Astrocyte (in vitro differentiated cells and primary cell): ENCODE data around the gene ABHD16A. TPM values are rescaled to one million over a fixed set of nuclear protein-coding genes. Genes with fewer than 3 reads are reported as not detected.

ENCODE experiments used
- DNase-seq: peaks from one replicate; pipeline ENCODE4 v3.0.0-alpha.2; 2010; ENCODE audit warnings: low read depth
- FAIRE-seq: peaks from 2 replicates; lab custom pipeline; 2011; peaks lifted over from hg19 to GRCh38; lab: Jason Lieb, UNC
- H2AFZ ChIP-seq: 2 replicates; pipeline ENCODE4 v1.6.0; 2012; ENCODE audit warnings: low read depth, low read length, inconsistent platforms
- H3K27ac ChIP-seq: 2 replicates; pipeline ENCODE4 v1.5.1; 2011; ENCODE audit warnings: low read depth, low read length, inconsistent platforms
- H3K27me3 ChIP-seq: 2 replicates; pipeline ENCODE4 v1.6.0; 2011; ENCODE audit warnings: low read length, inconsistent platforms; ENCODE audit not compliant: insufficient read depth
- H3K36me3 ChIP-seq: 2 replicates; pipeline ENCODE4 v1.5.1; 2011; ENCODE audit warnings: low read length, inconsistent platforms; ENCODE audit not compliant: insufficient read depth
- H3K4me1 ChIP-seq: 2 replicates; pipeline ENCODE4 v1.5.1; 2011; ENCODE audit warnings: low read length, inconsistent platforms; ENCODE audit not compliant: insufficient read depth
- H3K4me2 ChIP-seq: 2 replicates; pipeline ENCODE4 v1.6.0; 2012; ENCODE audit warnings: low read length, inconsistent platforms
- H3K4me3 ChIP-seq: 2 replicates; pipeline ENCODE4 v1.5.1; 2011; ENCODE audit warnings: low read depth, mild to moderate bottlenecking, low read length, inconsistent platforms; ENCODE audit not compliant: insufficient read depth
- H3K79me2 ChIP-seq: 2 replicates; pipeline ENCODE4 v1.6.0; 2012; ENCODE audit warnings: mild to moderate bottlenecking, low read length, inconsistent platforms; ENCODE audit not compliant: insufficient read depth
- H3K9ac ChIP-seq: 2 replicates; pipeline ENCODE4 v1.6.0; 2012; ENCODE audit warnings: mild to moderate bottlenecking, low read length, inconsistent platforms
- H3K9me3 ChIP-seq: 2 replicates; pipeline ENCODE4 v1.5.1; 2012; ENCODE audit warnings: low read depth, mild to moderate bottlenecking, low read length, inconsistent platforms; ENCODE audit not compliant: insufficient read depth
- H4K20me1 ChIP-seq: 2 replicates; pipeline ENCODE4 v1.6.0; 2012; ENCODE audit warnings: low read length, inconsistent platforms; ENCODE audit not compliant: insufficient read depth
- H3K27ac Mint-ChIP-seq: one replicate; pipeline ENCODE4 v1.8.0; 2021; ENCODE audit warnings: mild to moderate bottlenecking, mixed read lengths; ENCODE audit not compliant: unreplicated experiment
- H3K27me3 Mint-ChIP-seq: one replicate; pipeline ENCODE4 v1.8.0; 2021; ENCODE audit warnings: low read depth, mixed read lengths; ENCODE audit not compliant: unreplicated experiment
- H3K36me3 Mint-ChIP-seq: one replicate; pipeline ENCODE4 v1.8.0; 2021; ENCODE audit warnings: low read depth, mixed read lengths; ENCODE audit not compliant: unreplicated experiment
- H3K4me1 Mint-ChIP-seq: one replicate; pipeline ENCODE4 v1.8.0; 2021; ENCODE audit warnings: low read depth, mixed read lengths; ENCODE audit not compliant: unreplicated experiment
- H3K4me3 Mint-ChIP-seq: one replicate; pipeline ENCODE4 v1.8.0; 2021; ENCODE audit warnings: mild to moderate bottlenecking, moderate library complexity, mixed read lengths; ENCODE audit not compliant: unreplicated experiment
- H3K9me3 Mint-ChIP-seq: one replicate; pipeline ENCODE4 v1.8.0; 2021; ENCODE audit warnings: mild to moderate bottlenecking, mixed read lengths; ENCODE audit not compliant: unreplicated experiment
- EZH2 ChIP-seq: IDR thresholded peaks from 2 replicates; pipeline ENCODE4 v1.6.1; 2012; ENCODE audit warnings: mild to moderate bottlenecking, low read length, inconsistent platforms; ENCODE audit not compliant: insufficient read depth
- total RNA-seq: library from RNA; stranded (reverse); gene quantifications from 2 replicates; pipeline ENCODE4 v1.2.1, GENCODE V29; 2021
- TF ChIP-seq, protein P1 (sequence below): IDR thresholded peaks from 2 replicates; pipeline ENCODE4 v1.5.1; 2011; ENCODE audit warnings: low read depth, mild to moderate bottlenecking, inconsistent platforms, low read length, moderate library complexity; ENCODE audit not compliant: insufficient read depth

ABHD16A gene
- total RNA-seq, 1 donor from 2014 or later, result 38.3 TPM

DNA sequence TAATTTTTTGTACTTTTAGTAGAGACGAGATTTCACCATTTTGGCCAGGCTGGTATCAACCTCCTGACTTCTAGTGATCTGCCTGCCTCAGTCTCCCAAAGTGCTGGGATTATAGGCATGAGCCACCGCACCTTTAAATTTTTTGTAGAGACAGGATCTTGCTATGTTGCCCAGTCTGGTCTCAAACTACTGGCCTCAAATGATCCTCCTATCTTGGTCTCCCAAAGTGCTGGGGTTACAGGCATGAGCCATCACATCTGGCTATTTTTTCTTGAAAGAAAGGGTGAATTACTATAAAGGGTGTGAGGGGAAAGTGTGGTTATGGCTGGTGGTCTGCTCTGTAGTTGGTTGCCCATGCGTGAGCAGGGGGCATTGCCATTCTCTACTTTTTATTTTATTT, 5.1 kb upstream of the ABHD16A start:
- no peak overlapping the region for H3K4me3 ChIP-seq
- FAIRE-seq, result no peak
- TF ChIP-seq EZH2, result no peak
- TF ChIP-seq, protein P1, sequence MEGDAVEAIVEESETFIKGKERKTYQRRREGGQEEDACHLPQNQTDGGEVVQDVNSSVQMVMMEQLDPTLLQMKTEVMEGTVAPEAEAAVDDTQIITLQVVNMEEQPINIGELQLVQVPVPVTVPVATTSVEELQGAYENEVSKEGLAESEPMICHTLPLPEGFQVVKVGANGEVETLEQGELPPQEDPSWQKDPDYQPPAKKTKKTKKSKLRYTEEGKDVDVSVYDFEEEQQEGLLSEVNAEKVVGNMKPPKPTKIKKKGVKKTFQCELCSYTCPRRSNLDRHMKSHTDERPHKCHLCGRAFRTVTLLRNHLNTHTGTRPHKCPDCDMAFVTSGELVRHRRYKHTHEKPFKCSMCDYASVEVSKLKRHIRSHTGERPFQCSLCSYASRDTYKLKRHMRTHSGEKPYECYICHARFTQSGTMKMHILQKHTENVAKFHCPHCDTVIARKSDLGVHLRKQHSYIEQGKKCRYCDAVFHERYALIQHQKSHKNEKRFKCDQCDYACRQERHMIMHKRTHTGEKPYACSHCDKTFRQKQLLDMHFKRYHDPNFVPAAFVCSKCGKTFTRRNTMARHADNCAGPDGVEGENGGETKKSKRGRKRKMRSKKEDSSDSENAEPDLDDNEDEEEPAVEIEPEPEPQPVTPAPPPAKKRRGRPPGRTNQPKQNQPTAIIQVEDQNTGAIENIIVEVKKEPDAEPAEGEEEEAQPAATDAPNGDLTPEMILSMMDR, result no peak
- H3K9ac ChIP-seq, result no peak overlapping the region
- Mint-ChIP-seq H3K36me3 (peaks cover 2% of the 10 kb centered on the region), H3K27ac (no peak overlapping the region), H3K4me3 (no peak overlapping the region), H3K9me3 (no peaks in the 10 kb centered on the region), H3K27me3 (peaks cover 20% of the 10 kb centered on the region), H3K4me1 (peaks cover 2% of the 10 kb centered on the region)
- no peaks in the 10 kb centered on the region for H4K20me1 ChIP-seq
- H3K79me2 ChIP-seq, result no peaks in the 10 kb centered on the region
- H3K36me3 ChIP-seq, result no peaks in the 10 kb centered on the region
- H2AFZ ChIP-seq, result no peak overlapping the region
- H3K4me2 ChIP-seq, result no peak overlapping the region
- peaks cover 2% of the 10 kb centered on the region for H3K27me3 ChIP-seq
- no peaks in the 10 kb centered on the region for H3K9me3 ChIP-seq
- peaks cover 6% of the 10 kb centered on the region for H3K4me1 ChIP-seq
- DNase-seq, result no peak
- no peak overlapping the region for H3K27ac ChIP-seq

DNA sequence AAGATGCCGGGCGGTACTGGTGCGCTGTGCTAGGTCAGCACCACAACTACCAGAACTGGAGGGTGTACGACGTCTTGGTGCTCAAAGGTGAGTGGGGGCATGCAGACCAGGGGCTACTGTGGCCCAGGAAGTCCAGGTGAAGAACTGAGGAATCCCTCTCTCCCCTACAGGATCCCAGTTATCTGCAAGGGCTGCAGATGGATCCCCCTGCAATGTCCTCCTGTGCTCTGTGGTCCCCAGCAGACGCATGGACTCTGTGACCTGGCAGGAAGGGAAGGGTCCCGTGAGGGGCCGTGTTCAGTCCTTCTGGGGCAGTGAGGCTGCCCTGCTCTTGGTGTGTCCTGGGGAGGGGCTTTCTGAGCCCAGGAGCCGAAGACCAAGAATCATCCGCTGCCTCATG, 4.6 kb upstream of the ABHD16A start:
- Mint-ChIP-seq H3K36me3 (peaks cover 2% of the 10 kb centered on the region), H3K4me1 (peaks cover 3% of the 10 kb centered on the region), H3K27me3 (peaks cover 18% of the 10 kb centered on the region), H3K4me3 (no peak overlapping the region), H3K9me3 (no peaks in the 10 kb centered on the region), H3K27ac (no peak overlapping the region)
- no peak overlapping the region for H3K9ac ChIP-seq
- no peak overlapping the region for H3K4me2 ChIP-seq
- H3K4me3 ChIP-seq, result no peak overlapping the region
- no peak for FAIRE-seq
- no peak for DNase-seq
- H3K27ac ChIP-seq, result no peak overlapping the region
- H4K20me1 ChIP-seq, result no peaks in the 10 kb centered on the region
- peaks cover 6% of the 10 kb centered on the region for H3K4me1 ChIP-seq
- H3K79me2 ChIP-seq, result peaks cover 3% of the 10 kb centered on the region
- H3K9me3 ChIP-seq, result no peaks in the 10 kb centered on the region
- H3K27me3 ChIP-seq, result peaks cover 2% of the 10 kb centered on the region
- H3K36me3 ChIP-seq, result no peaks in the 10 kb centered on the region
- TF ChIP-seq, protein P1, result no peak
- no peak for TF ChIP-seq EZH2
- no peak overlapping the region for H2AFZ ChIP-seq

DNA sequence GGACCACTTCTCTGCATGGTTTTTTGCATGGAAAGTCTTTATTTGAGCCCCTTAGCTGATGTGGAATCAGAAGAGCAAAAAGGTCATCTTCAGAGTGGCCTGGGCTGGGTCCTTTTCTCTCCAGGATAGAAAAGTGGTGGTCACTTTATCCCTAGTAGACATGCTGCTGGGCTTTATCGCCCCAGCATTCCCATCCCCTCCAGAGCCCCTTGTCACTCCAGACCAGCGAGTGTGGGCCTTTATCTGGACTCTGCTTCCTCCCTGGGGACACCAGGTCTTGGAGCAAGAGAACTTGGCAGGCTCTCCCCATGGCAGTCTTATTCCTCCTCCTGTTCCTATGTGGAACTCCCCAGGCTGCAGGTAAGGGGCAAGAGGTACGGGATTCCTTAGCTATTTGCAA, 3.5 kb upstream of the ABHD16A start, which contains the start of gene LY6G6F:
LY6G6F (plus strand) TSS at position 268 of the 400 bp plus-strand sequence; CDS start at position 309, 41 bp downstream.
- H3K27me3 Mint-ChIP-seq, result peaks cover 13% of the 10 kb centered on the region
- no peak within 1 kb of the TSS for H3K27ac Mint-ChIP-seq
- peaks cover 6% of the 10 kb centered on the region for H3K4me1 Mint-ChIP-seq
- H3K4me3 ChIP-seq, result no peak within 1 kb of the TSS
- H3K4me2 ChIP-seq, result no peak within 1 kb of the TSS
- peaks cover 14% of the 10 kb centered on the region for H3K79me2 ChIP-seq
- no peak within 1 kb of the TSS for H3K27ac ChIP-seq
- DNase-seq (no peak), FAIRE-seq (no peak)
- no peaks in the 10 kb centered on the region for H3K9me3 Mint-ChIP-seq
- H3K9ac ChIP-seq, result no peak within 1 kb of the TSS
- H3K9me3 ChIP-seq, result no peaks in the 10 kb centered on the region
- peaks cover 12% of the 10 kb centered on the region for H3K4me1 ChIP-seq
- TF ChIP-seq, protein P1, result no peak
- no peak for TF ChIP-seq EZH2
- H3K36me3 ChIP-seq, result no peaks in the 10 kb centered on the region
- H2AFZ ChIP-seq, result no peak within 1 kb of the TSS
- H3K36me3 Mint-ChIP-seq, result peaks cover 4% of the 10 kb centered on the region
- H3K27me3 ChIP-seq, result no peaks in the 10 kb centered on the region
- H4K20me1 ChIP-seq, result peaks cover 8% of the 10 kb centered on the region
- H3K4me3 Mint-ChIP-seq, result no peak within 1 kb of the TSS
